ENCODE data around the gene VN1R4. TPM values are rescaled to one million over a fixed set of nuclear protein-coding genes. Genes with fewer than 3 reads are reported as not detected.
"Not testable (repeated sequence)": the region's sequence is repeated elsewhere in the genome, so short reads cannot be mapped to it uniquely, and the experiment has no call there.

VN1R4 gene
- total RNA-seq, 1 experiment from 2014 or later, result not detected

GRCh38 chr19:53224606-53225005 lies 42.9 kb downstream of the VN1R4 start:
- Histone ChIP-seq H3K9me2 (replicated peaks; ENCODE audit: insufficient read depth, low read length) (no peaks in the 10 kb centered on the region), H3K27ac (ENCODE audit: low read length) (no peak overlapping the region), H4K20me1 (ENCODE audit: insufficient read depth, low read depth, low read length) (no peaks in the 10 kb centered on the region), H3K4me3 (ENCODE audit: low read length) (no peak overlapping the region), H2AFZ (ENCODE audit: low read length) (no peak overlapping the region), H3K4me1 (ENCODE audit: low read length) (no peaks in the 10 kb centered on the region), H3K36me3 (ENCODE audit: insufficient read depth, low read length) (no peaks in the 10 kb centered on the region), H3K9me3 (ENCODE audit: low read length) (peaks cover 34% of the 10 kb centered on the region), H3K9ac (ENCODE audit: low read length) (no peak overlapping the region), H3K4me2 (ENCODE audit: low read depth, low read length, poor library complexity, severe bottlenecking) (no peak overlapping the region), H3K27me3 (ENCODE audit: low read length) (no peaks in the 10 kb centered on the region), H3K79me2 (ENCODE audit: low read length) (no peaks in the 10 kb centered on the region)
- DNase-seq, result no peak

- H3K4me2 ChIP-seq (ENCODE audit: low read depth, low read length, poor library complexity, severe bottlenecking); H3K9me2 ChIP-seq (replicated peaks; ENCODE audit: insufficient read depth, low read length); H4K20me1 ChIP-seq (ENCODE audit: insufficient read depth, low read depth, low read length); H3K36me3 ChIP-seq (ENCODE audit: insufficient read depth, low read length); H3K9ac ChIP-seq (ENCODE audit: low read length); H2AFZ ChIP-seq (ENCODE audit: low read length); H3K4me1 ChIP-seq (ENCODE audit: low read length); H3K79me2 ChIP-seq (ENCODE audit: low read length); H3K27ac ChIP-seq (ENCODE audit: low read length); H3K4me3 ChIP-seq (ENCODE audit: low read length); DNase-seq; H3K27me3 ChIP-seq (ENCODE audit: low read length): not testable (repeated sequence)
- peaks cover 41% of the 10 kb centered on the region for H3K9me3 ChIP-seq (ENCODE audit: low read length)
Measured at GRCh38 chr19:53222716-53223115, 44.8 kb downstream of the VN1R4 start.

Other genes with a start within 250 kb of the VN1R4 start
- gene ERVV-2, start 223.0 kb downstream of the VN1R4 start, total RNA-seq (2014; rRNA removed; shearing (Covaris generic); ENCODE audit: low replicate concordance), result 0.29 TPM in 1 of 2 replicates, not detected in the other
- 97.3 and 122 TPM in 2 replicates for gene ZNF160, start 164.3 kb downstream of the VN1R4 start, total RNA-seq (2014; rRNA removed; shearing (Covaris generic); ENCODE audit: low replicate concordance)
- gene ZNF415, start 134.8 kb downstream of the VN1R4 start, total RNA-seq (2014; rRNA removed; shearing (Covaris generic); ENCODE audit: low replicate concordance), result 9.1 and 11.1 TPM in 2 replicates
- 11.3 and 17.6 TPM in 2 replicates for gene ZNF347, start 108.7 kb downstream of the VN1R4 start, total RNA-seq (2014; rRNA removed; shearing (Covaris generic); ENCODE audit: low replicate concordance)
- 9.3 and 52.1 TPM in 2 replicates for gene ZNF665, start 74.4 kb downstream of the VN1R4 start, total RNA-seq (2014; rRNA removed; shearing (Covaris generic); ENCODE audit: low replicate concordance)
- not detected in 2 replicates for gene ZNF677, start 12.8 kb downstream of the VN1R4 start, total RNA-seq (2014; rRNA removed; shearing (Covaris generic); ENCODE audit: low replicate concordance)
- not detected in 2 replicates for gene VN1R2, start 9.4 kb downstream of the VN1R4 start, total RNA-seq (2014; rRNA removed; shearing (Covaris generic); ENCODE audit: low replicate concordance)
- 8.9 and 18.7 TPM in 2 replicates for gene ZNF845, start 66.0 kb upstream of the VN1R4 start, total RNA-seq (2014; rRNA removed; shearing (Covaris generic); ENCODE audit: low replicate concordance)
- gene ZNF525, start 98.0 kb upstream of the VN1R4 start, total RNA-seq (2014; rRNA removed; shearing (Covaris generic); ENCODE audit: low replicate concordance), result 24.8 and 47.1 TPM in 2 replicates
- gene ZNF765, start 127.4 kb upstream of the VN1R4 start, total RNA-seq (2014; rRNA removed; shearing (Covaris generic); ENCODE audit: low replicate concordance), result 21.4 and 26.9 TPM in 2 replicates
- gene ZNF761, start 164.3 kb upstream of the VN1R4 start, total RNA-seq (2014; rRNA removed; shearing (Covaris generic); ENCODE audit: low replicate concordance), result 21.8 and 29.6 TPM in 2 replicates
- 4.5 and 6.1 TPM in 2 replicates for gene ZNF813, start 200.0 kb upstream of the VN1R4 start, total RNA-seq (2014; rRNA removed; shearing (Covaris generic); ENCODE audit: low replicate concordance)